K562 (cell line): ENCODE results near the gene ANKRD11. TPM values are rescaled to one million over a fixed set of nuclear protein-coding genes. Genes with fewer than 3 reads are reported as not detected.

Experiments used
- ATAC-seq: fragments of 200-7000 bp; cut with Tn5 transposase; 3 replicates; pipeline ENCODE4 v1.9.1; 2020; ENCODE audit warnings: moderate library complexity
- BruUV-seq: library from RNA; stranded (reverse); fragments of 400-500 nt; replicated peaks from 2 replicates; lab custom pipeline; 2021; lab: Mats Ljungman, UMichigan
- CTCF ChIA-PET: fragments of 300-600 bp; formaldehyde crosslinking; extraction: SDS; loops from one replicate; lab custom pipeline; 2021; ENCODE audit warnings: low intra/inter-chr PET ratio; lab: Yijun Ruan, JAX
- POLR2A ChIA-PET: fragments of 300-600, 350-650 bp; sonication (Branson Sonifier 250); formaldehyde crosslinking; extraction: SDS; loops from one replicate; lab custom pipeline; 2021; ENCODE audit warnings: antibody characterized with exemption, inconsistent platforms; lab: Yijun Ruan, JAX
- DNase-seq, 4 experiments: peaks; one replicate each; pipeline versions ENCODE4 v3.0.0 to v3.0.0-alpha.2; 2011 to 2018; ENCODE audit warnings: low spot score in 3 of 4, mixed read lengths in 3 of 4; ENCODE audit errors: extremely low read depth in 1 of 4
- FAIRE-seq: peaks from 2 replicates; lab custom pipeline; 2011; peaks lifted over from hg19 to GRCh38; lab: Jason Lieb, UNC
- H2AFZ ChIP-seq: 2 replicates; pipeline ENCODE4 v1.6.0; 2011; ENCODE audit warnings: low read depth, low read length, control low read depth, inconsistent platforms
- H3K27ac ChIP-seq: fragments of 200-600 bp; 3 replicates; pipeline ENCODE4 v1.8.0; 2011; ENCODE audit warnings: low read depth, mild to moderate bottlenecking, control low read depth, inconsistent platforms, low read length, moderate library complexity, mixed read lengths; ENCODE audit errors: extremely low read depth
- H3K27me3 ChIP-seq, 2 experiments: fragments of 300-600 bp in 1 of 2; 2 replicates in 1 of 2; 3 replicates in 1 of 2; pipeline versions ENCODE4 v1.6.0 to v1.8.0; 2011; ENCODE audit warnings: inconsistent platforms in 2 of 2, low read length in 2 of 2, mild to moderate bottlenecking in 1 of 2, mixed read lengths in 1 of 2, moderate library complexity in 1 of 2; ENCODE audit not compliant: control insufficient read depth in 2 of 2, insufficient read depth in 2 of 2
- H3K36me3 ChIP-seq: fragments of 300-600 bp; 3 replicates; pipeline ENCODE4 v1.8.0; 2011; ENCODE audit warnings: mild to moderate bottlenecking, low read length, inconsistent platforms; ENCODE audit not compliant: control insufficient read depth, insufficient read depth
- H3K4me1 ChIP-seq, 2 experiments: fragments of 200-600 bp in 1 of 2; replicated peaks in 1 of 2; 2 replicates in 1 of 2; 3 replicates in 1 of 2; pipeline versions ENCODE4 v1.5.1 to v1.8.0; 2011; ENCODE audit warnings: inconsistent platforms in 2 of 2, low read length in 2 of 2, mild to moderate bottlenecking in 1 of 2, mixed read lengths in 1 of 2, moderate library complexity in 1 of 2; ENCODE audit not compliant: control insufficient read depth in 2 of 2, insufficient read depth in 2 of 2
- H3K4me2 ChIP-seq: 2 replicates; pipeline ENCODE4 v1.6.1; 2011; ENCODE audit warnings: low read length, control low read depth, inconsistent platforms, mixed read lengths; ENCODE audit not compliant: insufficient read depth
- H3K4me3 ChIP-seq: fragments of 200-600 bp; sonication (generic), shearing (Covaris generic); 2 replicates; pipeline ENCODE4 v1.5.1; 2016; ENCODE audit warnings: control low read depth, inconsistent platforms
- H3K79me2 ChIP-seq: fragments of 200-600 bp; 3 replicates; pipeline ENCODE4 v1.8.0; 2011; ENCODE audit warnings: low read length, inconsistent platforms; ENCODE audit not compliant: control insufficient read depth, insufficient read depth
- H3K9ac ChIP-seq, 2 experiments: 2 replicates each; pipeline versions ENCODE4 v1.6.0 to v1.6.1; 2011; ENCODE audit warnings: low read depth in 2 of 2, low read length in 2 of 2, control low read depth in 1 of 2, inconsistent platforms in 1 of 2, mild to moderate bottlenecking in 1 of 2, mixed read lengths in 1 of 2; ENCODE audit not compliant: insufficient read depth in 1 of 2
- H3K9me1 ChIP-seq: one replicate; pipeline ENCODE4 v1.6.0; 2011; ENCODE audit warnings: inconsistent platforms, mild to moderate bottlenecking, low read length, moderate library complexity; ENCODE audit not compliant: control insufficient read depth, insufficient read depth
- H3K9me3 ChIP-seq: replicated peaks from 2 replicates; pipeline ENCODE4 v1.5.1; 2011; ENCODE audit warnings: low read depth, low read length, inconsistent platforms; ENCODE audit not compliant: control insufficient read depth, insufficient read depth
- H4K20me1 ChIP-seq: replicated peaks from 2 replicates; pipeline ENCODE4 v1.6.1; 2011; ENCODE audit warnings: low read length, inconsistent platforms, mixed read lengths; ENCODE audit not compliant: control insufficient read depth, insufficient read depth
- BCL6 ChIP-seq: fragments of 250-450 bp; sonication (Bioruptor Pico); IDR thresholded peaks from 2 replicates; pipeline ENCODE4 v1.4.0; 2020
- NFXL1 ChIP-seq: fragments of 450-650 bp; formaldehyde crosslinking; IDR thresholded peaks from 2 replicates; pipeline ENCODE4 v1.4.0; 2021; ENCODE audit warnings: mild to moderate bottlenecking
- POLR3A ChIP-seq: IDR thresholded peaks from 2 replicates; pipeline ENCODE4 v1.6.1; 2011; ENCODE audit warnings: borderline replicate concordance, mild to moderate bottlenecking, moderate library complexity; ENCODE audit not compliant: insufficient read length, insufficient read depth; ENCODE audit errors: extremely low read depth
- SMAD3 ChIP-seq: fragments of 450-650 bp; formaldehyde crosslinking; conservative IDR thresholded peaks from 2 replicates; pipeline ENCODE4 v1.4.0; 2020; ENCODE audit warnings: mild to moderate bottlenecking
- ZC3H8 ChIP-seq: fragments of 450-650 bp; IDR thresholded peaks from 2 replicates; pipeline ENCODE4 v1.6.1; 2017
- WGBS: fragments of 100-300 bp; shearing (Covaris generic); methylation state at CpG from one replicate; pipeline ENCODE4 v1.1.6; 2016; ENCODE audit warnings: low coverage, mixed read lengths; ENCODE audit not compliant: insufficient coverage; ENCODE audit errors: missing lambda C conversion rate; 5-methylcytosine and 5-hydroxymethylcytosine counted together
- in situ Hi-C: fragments of 300-500 bp; cut with MboI; formaldehyde crosslinking; loops from 4 replicates; pipeline ENCODE4 v1.15.0; 2018; ENCODE audit warnings: inconsistent platforms, mixed read lengths
- intact Hi-C: fragments of 100-400 bp; cut with micrococcal nuclease; formaldehyde crosslinking; loops from 2 replicates; pipeline ENCODE4 v1.14.2; 2022
- polyA plus RNA-seq, 8 experiments: library from polyadenylated mRNA; depleted of rRNA in 4 of 8; stranded (reverse) in 5 of 8; unstranded in 3 of 8; fragments of >200 nt; fragmentation: Nextera tagmentation in 2 of 8; fragmentation: Illumina TruSeq in 1 of 8; extraction: Ambion mirVana in 2 of 8; extraction: Trizol in 1 of 8; gene quantifications; 2 replicates each; pipeline versions ENCODE4 v1.2.1 to v1.2.3, GENCODE V29; 2011 to 2014; ENCODE audit warnings: inconsistent platforms in 1 of 8, missing spikeins in 1 of 8
- total RNA-seq, 7 experiments: library from RNA; depleted of rRNA in 6 of 7; stranded (reverse); fragments of >200 nt in 6 of 7; fragmentation: Illumina TruSeq in 2 of 7; extraction: Trizol in 2 of 7; gene quantifications; 2 replicates each; pipeline versions ENCODE4 v1.2.1 to v1.2.3, GENCODE V29; 2011 to 2021; ENCODE audit warnings: low replicate concordance in 1 of 7
- TF ChIP-seq, protein P1 (sequence below): fragments of 450-650 bp; IDR thresholded peaks from 2 replicates; pipeline ENCODE4 v1.7.0; 2016; ENCODE audit warnings: borderline replicate concordance
- TF ChIP-seq, protein P2 (sequence below): fragments of 450-650 bp; IDR thresholded peaks from 2 replicates; pipeline ENCODE4 v1.6.1; 2016
- TF ChIP-seq, protein P3 (sequence below): fragments of 250-450 bp; sonication (Bioruptor Pico); IDR thresholded peaks from 2 replicates; pipeline ENCODE4 v1.4.0; 2020; ENCODE audit warnings: mild to moderate bottlenecking, moderate library complexity
- TF ChIP-seq, protein P4 (sequence below): fragments of 450-650 bp; formaldehyde crosslinking; IDR thresholded peaks from 2 replicates; pipeline ENCODE4 v1.4.0; 2020; ENCODE audit warnings: mild to moderate bottlenecking

Gene ANKRD11
- total and polyA plus RNA-seq, 9 of the 15 experiments (the other 6 are each of a cell fraction or from before 2014, with no cell fraction given): 4.7 to 126 (median 31.7) TPM

DNA sequence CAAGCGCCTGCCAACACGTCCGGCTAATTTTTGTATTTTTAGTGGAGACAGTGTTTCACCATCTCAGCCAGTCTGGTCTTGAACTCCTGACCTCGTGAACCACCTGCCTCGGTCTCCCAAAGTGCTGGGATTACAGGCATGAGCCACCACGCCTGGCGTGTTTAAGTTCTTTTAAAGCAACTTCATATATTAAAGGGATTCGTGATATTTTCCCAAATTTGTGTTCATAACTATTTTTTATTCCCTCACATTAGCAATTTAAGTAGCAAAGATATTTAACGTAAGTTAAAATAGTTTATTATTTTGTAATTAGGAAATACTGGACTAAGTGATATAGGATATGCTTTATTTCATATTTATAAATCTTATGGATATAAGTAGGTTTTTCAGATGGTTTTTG lies 22.1 kb upstream of the ANKRD11 start (continued):
- TF ChIP-seq, protein P1, sequence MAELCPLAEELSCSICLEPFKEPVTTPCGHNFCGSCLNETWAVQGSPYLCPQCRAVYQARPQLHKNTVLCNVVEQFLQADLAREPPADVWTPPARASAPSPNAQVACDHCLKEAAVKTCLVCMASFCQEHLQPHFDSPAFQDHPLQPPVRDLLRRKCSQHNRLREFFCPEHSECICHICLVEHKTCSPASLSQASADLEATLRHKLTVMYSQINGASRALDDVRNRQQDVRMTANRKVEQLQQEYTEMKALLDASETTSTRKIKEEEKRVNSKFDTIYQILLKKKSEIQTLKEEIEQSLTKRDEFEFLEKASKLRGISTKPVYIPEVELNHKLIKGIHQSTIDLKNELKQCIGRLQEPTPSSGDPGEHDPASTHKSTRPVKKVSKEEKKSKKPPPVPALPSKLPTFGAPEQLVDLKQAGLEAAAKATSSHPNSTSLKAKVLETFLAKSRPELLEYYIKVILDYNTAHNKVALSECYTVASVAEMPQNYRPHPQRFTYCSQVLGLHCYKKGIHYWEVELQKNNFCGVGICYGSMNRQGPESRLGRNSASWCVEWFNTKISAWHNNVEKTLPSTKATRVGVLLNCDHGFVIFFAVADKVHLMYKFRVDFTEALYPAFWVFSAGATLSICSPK: no peak
- TF ChIP-seq POLR3A: no peak
- TF ChIP-seq, protein P2, sequence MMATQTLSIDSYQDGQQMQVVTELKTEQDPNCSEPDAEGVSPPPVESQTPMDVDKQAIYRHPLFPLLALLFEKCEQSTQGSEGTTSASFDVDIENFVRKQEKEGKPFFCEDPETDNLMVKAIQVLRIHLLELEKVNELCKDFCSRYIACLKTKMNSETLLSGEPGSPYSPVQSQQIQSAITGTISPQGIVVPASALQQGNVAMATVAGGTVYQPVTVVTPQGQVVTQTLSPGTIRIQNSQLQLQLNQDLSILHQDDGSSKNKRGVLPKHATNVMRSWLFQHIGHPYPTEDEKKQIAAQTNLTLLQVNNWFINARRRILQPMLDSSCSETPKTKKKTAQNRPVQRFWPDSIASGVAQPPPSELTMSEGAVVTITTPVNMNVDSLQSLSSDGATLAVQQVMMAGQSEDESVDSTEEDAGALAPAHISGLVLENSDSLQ: no peak

DNA sequence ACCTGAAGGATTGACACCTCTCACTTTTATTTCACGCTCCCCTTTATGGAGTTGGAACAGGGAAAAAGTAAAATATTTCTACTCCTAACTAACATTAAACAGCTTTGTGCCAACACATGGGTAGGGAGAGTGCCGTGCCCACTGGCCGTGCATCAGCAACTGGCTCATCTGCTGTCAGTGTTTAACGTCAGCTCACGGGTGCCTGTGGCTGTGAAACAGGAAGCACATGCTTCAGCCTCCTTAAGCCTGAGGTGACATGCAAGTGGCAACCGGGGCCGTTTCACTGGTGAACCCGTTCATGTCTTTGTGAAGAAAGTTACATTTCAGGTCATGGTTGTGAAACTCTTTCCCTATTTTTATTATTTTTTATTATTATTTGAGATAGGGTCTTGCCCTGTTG lies 21.0 kb upstream of the ANKRD11 start:
- BruUV-seq: no TSS peak
- Histone ChIP-seq H3K36me3 (peaks cover 49% of the 10 kb centered on the region), H3K4me3 (no peak overlapping the region)
- TF ChIP-seq BCL6 (CRISPR knock-in tag): no peak
- TF ChIP-seq, protein P3, sequence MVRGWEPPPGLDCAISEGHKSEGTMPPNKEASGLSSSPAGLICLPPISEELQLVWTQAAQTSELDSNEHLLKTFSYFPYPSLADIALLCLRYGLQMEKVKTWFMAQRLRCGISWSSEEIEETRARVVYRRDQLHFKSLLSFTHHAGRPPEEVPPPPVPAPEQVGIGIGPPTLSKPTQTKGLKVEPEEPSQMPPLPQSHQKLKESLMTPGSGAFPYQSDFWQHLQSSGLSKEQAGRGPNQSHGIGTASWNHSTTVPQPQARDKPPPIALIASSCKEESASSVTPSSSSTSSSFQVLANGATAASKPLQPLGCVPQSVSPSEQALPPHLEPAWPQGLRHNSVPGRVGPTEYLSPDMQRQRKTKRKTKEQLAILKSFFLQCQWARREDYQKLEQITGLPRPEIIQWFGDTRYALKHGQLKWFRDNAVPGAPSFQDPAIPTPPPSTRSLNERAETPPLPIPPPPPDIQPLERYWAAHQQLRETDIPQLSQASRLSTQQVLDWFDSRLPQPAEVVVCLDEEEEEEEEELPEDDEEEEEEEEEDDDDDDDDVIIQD (CRISPR knock-in tag): no peak
- TF ChIP-seq NFXL1 (CRISPR knock-in tag): no peak
- no peak for TF ChIP-seq ZC3H8
- TF ChIP-seq, protein P4, sequence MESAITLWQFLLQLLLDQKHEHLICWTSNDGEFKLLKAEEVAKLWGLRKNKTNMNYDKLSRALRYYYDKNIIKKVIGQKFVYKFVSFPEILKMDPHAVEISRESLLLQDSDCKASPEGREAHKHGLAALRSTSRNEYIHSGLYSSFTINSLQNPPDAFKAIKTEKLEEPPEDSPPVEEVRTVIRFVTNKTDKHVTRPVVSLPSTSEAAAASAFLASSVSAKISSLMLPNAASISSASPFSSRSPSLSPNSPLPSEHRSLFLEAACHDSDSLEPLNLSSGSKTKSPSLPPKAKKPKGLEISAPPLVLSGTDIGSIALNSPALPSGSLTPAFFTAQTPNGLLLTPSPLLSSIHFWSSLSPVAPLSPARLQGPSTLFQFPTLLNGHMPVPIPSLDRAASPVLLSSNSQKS (CRISPR knock-in tag): no peak
- TF ChIP-seq SMAD3 (CRISPR knock-in tag): no peak
- TF ChIP-seq, all 486 proteins: peak for 0
- ATAC-seq (no peak), DNase-seq (no peak), FAIRE-seq (no peak)
- CTCF ChIA-PET: no interaction called here
- in situ Hi-C loops (no loop called here), intact Hi-C loops (no loop called here)
- Histone ChIP-seq H3K9me3 (no peaks in the 10 kb centered on the region), H3K79me2 (peaks cover 50% of the 10 kb centered on the region), H3K4me2 (no peak overlapping the region), H3K27me3 (no peaks in the 10 kb centered on the region), H2AFZ (no peak overlapping the region), H3K27ac (no peak overlapping the region), H3K4me1 (peaks cover 8 to 31% of the 10 kb centered on the region in 2 experiments; a peak in 4 of 5 replicates), H4K20me1 (no peaks in the 10 kb centered on the region; the same call in 1 of the 2 replicates), H3K9me1 (no peaks in the 10 kb centered on the region), H3K9ac (peak overlapping the region in 1 of 2 experiments; percentile 74; a peak in 1 of 4 replicates)
- POLR2A ChIA-PET: interaction anchor here (0.8 to 1.3 kb wide), 3 partner anchors 35 to 155 kb away, joined by 3 to 4 read pairs (median 3); no protein-coding TSS in a partner anchor
- 97% methylated on average over 8 of the region's 8 CpGs for WGBS
